ENCODE data around the gene NCBP2. TPM values are rescaled to one million over a fixed set of nuclear protein-coding genes. Genes with fewer than 3 reads are reported as not detected.
A peak's percentile ranks its signal among the peaks of the same experiment; 100 is the strongest.

Gene NCBP2
- total RNA-seq, 1 donor from 2014 or later, result 85.1 TPM

GRCh38 chr3:196981657-196982056 is 39.3 kb upstream of the NCBP2 start:
- no peak for TF ChIP-seq CTCF (IDR thresholded peaks at IDR 0.05)
- H3K36me3 Mint-ChIP-seq (ENCODE audit: low read depth), result no peaks in the 10 kb centered on the region
- H3K27me3 Mint-ChIP-seq, result peaks cover 26% of the 10 kb centered on the region
- H3K9me3 Mint-ChIP-seq, result peaks cover 8% of the 10 kb centered on the region
- H3K4me3 Mint-ChIP-seq, result peak overlapping the region; percentile 32
- ATAC-seq (ENCODE audit: low read depth) (no peak), DNase-seq (no peak)
- H3K27ac Mint-ChIP-seq, result no peak overlapping the region
- peaks cover 11% of the 10 kb centered on the region for H3K4me1 Mint-ChIP-seq
- POLR2A ChIA-PET, result no interaction called here
- CTCF ChIA-PET, result no interaction called here
- intact Hi-C loops (cut with micrococcal nuclease), result no loop called here

- DNase-seq, result no peak
- ChIA-PET POLR2A (no interaction called here), CTCF (interaction anchor here (0.7 to 3.0 kb wide), 2 partner anchors 208 to 244 kb away, joined by 3 to 17 read pairs; no protein-coding TSS in a partner anchor)
- Mint-ChIP-seq H3K27me3 (peaks cover 21% of the 10 kb centered on the region), H3K27ac (no peak overlapping the region), H3K36me3 (ENCODE audit: low read depth) (no peaks in the 10 kb centered on the region), H3K4me3 (no peak overlapping the region), H3K9me3 (peaks cover 8% of the 10 kb centered on the region), H3K4me1 (peaks cover 11% of the 10 kb centered on the region)
- TF ChIP-seq CTCF (IDR thresholded peaks at IDR 0.05), result no peak
- intact Hi-C loops (cut with micrococcal nuclease), result loop anchor here (2.0 to 10.0 kb wide), 2 partner anchors 23 to 535 kb away; no protein-coding TSS in a partner anchor
- ATAC-seq (ENCODE audit: low read depth), result no peak
Measured at GRCh38 chr3:196979545-196979944, 37.2 kb upstream of the NCBP2 start.

- no peaks in the 10 kb centered on the region for H3K9me3 Mint-ChIP-seq
- H3K4me1 Mint-ChIP-seq, result peaks cover 11% of the 10 kb centered on the region
- ChIA-PET CTCF (interaction anchor here (0.8 to 3.0 kb wide), 2 partner anchors 141 to 211 kb away, joined by 3 to 17 read pairs; no protein-coding TSS in a partner anchor), POLR2A (no interaction called here)
- no peak for ATAC-seq (ENCODE audit: low read depth)
- peaks cover 18% of the 10 kb centered on the region for H3K27me3 Mint-ChIP-seq
- no peak for TF ChIP-seq CTCF (IDR thresholded peaks at IDR 0.05)
- no peak for DNase-seq
- no peaks in the 10 kb centered on the region for H3K36me3 Mint-ChIP-seq (ENCODE audit: low read depth)
- intact Hi-C loops (cut with micrococcal nuclease), result loop anchor here (10.0 kb wide), 1 partner anchor 538 kb away; no protein-coding TSS in a partner anchor
- no peak overlapping the region for H3K4me3 Mint-ChIP-seq
- H3K27ac Mint-ChIP-seq, result no peak overlapping the region
Measured at GRCh38 chr3:196976941-196977340, 34.6 kb upstream of the NCBP2 start.

- Mint-ChIP-seq H3K27me3 (peaks cover 13% of the 10 kb centered on the region), H3K36me3 (ENCODE audit: low read depth) (no peaks in the 10 kb centered on the region), H3K27ac (no peak overlapping the region), H3K9me3 (no peaks in the 10 kb centered on the region), H3K4me1 (peaks cover 14% of the 10 kb centered on the region), H3K4me3 (no peak overlapping the region)
- DNase-seq, result no peak
- ChIA-PET POLR2A (interaction anchor here (0.6 kb wide), 1 partner anchor 226 kb away, joined by 3 read pairs; no protein-coding TSS in a partner anchor), CTCF (interaction anchor here (0.7 to 2.0 kb wide), 3 partner anchors 53 to 839 kb away, joined by 3 to 4 read pairs (median 3); no protein-coding TSS in a partner anchor)
- TF ChIP-seq CTCF (IDR thresholded peaks at IDR 0.05), result no peak
- no peak for ATAC-seq (ENCODE audit: low read depth)
- intact Hi-C loops (cut with micrococcal nuclease), result loop anchor here (10.0 kb wide), 1 partner anchor 539 kb away; no protein-coding TSS in a partner anchor
Measured at GRCh38 chr3:196975349-196975748, 33.0 kb upstream of the NCBP2 start.

GRCh38 chr3:196974661-196975060 is 32.3 kb upstream of the NCBP2 start:
- Mint-ChIP-seq H3K4me1 (peaks cover 19% of the 10 kb centered on the region), H3K9me3 (no peaks in the 10 kb centered on the region), H3K36me3 (ENCODE audit: low read depth) (no peaks in the 10 kb centered on the region), H3K27me3 (peaks cover 13% of the 10 kb centered on the region), H3K27ac (no peak overlapping the region), H3K4me3 (no peak overlapping the region)
- ChIA-PET POLR2A (no interaction called here), CTCF (interaction anchor here (2.0 kb wide), 1 partner anchor 212 kb away, joined by 4 read pairs; no protein-coding TSS in a partner anchor)
- intact Hi-C loops (cut with micrococcal nuclease), result loop anchor here (10.0 kb wide), 1 partner anchor 540 kb away; no protein-coding TSS in a partner anchor
- no peak for ATAC-seq (ENCODE audit: low read depth)
- TF ChIP-seq CTCF (IDR thresholded peaks at IDR 0.05), result no peak
- DNase-seq, result no peak
